Neural cell (in vitro differentiated cells): ENCODE measurements around the gene LALBA. TPM values are rescaled to one million over a fixed set of nuclear protein-coding genes. Genes with fewer than 3 reads are reported as not detected.

Experiments used
- H2AFZ ChIP-seq: fragments of 200-600, 300-800 bp; sonication (generic), shearing (Covaris generic); 2 replicates; pipeline ENCODE4 v1.6.0; 2014; ENCODE audit warnings: low read depth, mild to moderate bottlenecking, antibody characterized with exemption, low read length, moderate library complexity
- H3F3A ChIP-seq: fragments of 200-600 bp; shearing (Covaris generic); 2 replicates; pipeline ENCODE4 v1.6.1; 2016; ENCODE audit warnings: mild to moderate bottlenecking, moderate library complexity, mixed read lengths, antibody characterized with exemption, low read length; ENCODE audit not compliant: insufficient read depth, poor library complexity, severe bottlenecking
- H3K27ac ChIP-seq: fragments of 200-600, 300-800 bp; sonication (generic), shearing (Covaris generic); 2 replicates; pipeline ENCODE4 v1.5.1; 2014; ENCODE audit warnings: mild to moderate bottlenecking, low read length, moderate library complexity
- H3K27me3 ChIP-seq: fragments of 300-800, 200-600 bp; sonication (generic), shearing (Covaris generic); 2 replicates; pipeline ENCODE4 v1.6.0; 2014; ENCODE audit warnings: mild to moderate bottlenecking, low read depth, low read length, moderate library complexity; ENCODE audit not compliant: insufficient read depth
- H3K36me3 ChIP-seq: fragments of 300-800, 200-600 bp; sonication (generic), shearing (Covaris generic); 2 replicates; pipeline ENCODE4 v1.5.1; 2014; ENCODE audit warnings: mild to moderate bottlenecking, antibody characterized with exemption, low read length, moderate library complexity; ENCODE audit not compliant: insufficient read depth
- H3K4me2 ChIP-seq: fragments of 300-800, 200-600 bp; sonication (generic), shearing (Covaris generic); 2 replicates; pipeline ENCODE4 v1.6.0; 2014; ENCODE audit warnings: mild to moderate bottlenecking, low read length
- H3K4me3 ChIP-seq: fragments of 300-800, 200-600 bp; sonication (generic), shearing (Covaris generic); 2 replicates; pipeline ENCODE4 v1.5.1; 2014; ENCODE audit warnings: mild to moderate bottlenecking, low read length, moderate library complexity
- H3K79me2 ChIP-seq: fragments of 200-600 bp; shearing (Covaris generic); replicated peaks from 2 replicates; pipeline ENCODE4 v1.6.0; 2014; ENCODE audit warnings: mild to moderate bottlenecking, low read length, moderate library complexity; ENCODE audit not compliant: insufficient read depth
- H3K9ac ChIP-seq: fragments of 300-800, 200-600 bp; sonication (generic), shearing (Covaris generic); 2 replicates; pipeline ENCODE4 v1.6.1; 2016; ENCODE audit warnings: mild to moderate bottlenecking, low read length, mixed read lengths
- H3K9me2 ChIP-seq: fragments of 200-600 bp; shearing (Covaris generic); 2 replicates; pipeline ENCODE4 v1.6.1; 2016; ENCODE audit warnings: mild to moderate bottlenecking, low read length, mixed read lengths; ENCODE audit not compliant: insufficient read depth
- H3K9me3 ChIP-seq: fragments of 200-600, 300-800 bp; sonication (generic), shearing (Covaris generic); 2 replicates; pipeline ENCODE4 v1.6.1; 2016; ENCODE audit warnings: mild to moderate bottlenecking, mixed run types, low read length, moderate library complexity, mixed read lengths
- H4K20me1 ChIP-seq: fragments of 200-600 bp; shearing (Covaris generic); 2 replicates; pipeline ENCODE4 v1.6.1; 2016; ENCODE audit warnings: mild to moderate bottlenecking, mixed run types; ENCODE audit not compliant: insufficient read depth
- EP300 ChIP-seq: fragments of 450-650 bp; conservative IDR thresholded peaks from 2 replicates; pipeline ENCODE4 v1.6.1; 2014; ENCODE audit warnings: antibody characterized with exemption, mild to moderate bottlenecking, moderate library complexity; ENCODE audit not compliant: poor library complexity, severe bottlenecking
- EZH2 ChIP-seq: fragments of 200-600, 300-800 bp; shearing (Covaris generic), sonication (generic); IDR thresholded peaks from 2 replicates; pipeline ENCODE4 v1.6.1; 2014; ENCODE audit warnings: antibody characterized with exemption, low read length, borderline replicate concordance, mild to moderate bottlenecking; ENCODE audit not compliant: insufficient read depth, poor library complexity, severe bottlenecking
- MXI1 ChIP-seq: fragments of 450-650 bp; conservative IDR thresholded peaks from 2 replicates; pipeline ENCODE4 v1.6.1; 2014; ENCODE audit warnings: antibody characterized with exemption, mild to moderate bottlenecking; ENCODE audit not compliant: poor library complexity, severe bottlenecking
- POLR2AphosphoS5 ChIP-seq: IDR thresholded peaks from 2 replicates; pipeline ENCODE4 v1.6.1; 2012
- RAD21 ChIP-seq: fragments of 450-650 bp; conservative IDR thresholded peaks from 2 replicates; pipeline ENCODE4 v1.6.1; 2014; ENCODE audit warnings: antibody characterized with exemption, mild to moderate bottlenecking, moderate library complexity
- SMC3 ChIP-seq: fragments of 450-650 bp; conservative IDR thresholded peaks from 2 replicates; pipeline ENCODE4 v1.6.1; 2014; ENCODE audit warnings: antibody characterized with exemption, mild to moderate bottlenecking, moderate library complexity; ENCODE audit not compliant: poor library complexity
- TAF1 ChIP-seq: IDR thresholded peaks from 2 replicates; pipeline ENCODE4 v1.6.1; 2012; ENCODE audit warnings: low read depth
- polyA plus RNA-seq: library from polyadenylated mRNA; depleted of rRNA; stranded (reverse); fragments of >200 nt; gene quantifications from 2 replicates; pipeline ENCODE4 v1.2.3, GENCODE V29; 2014
- TF ChIP-seq, protein P1 (sequence below): fragments of 450-650 bp; IDR thresholded peaks from 2 replicates; pipeline ENCODE4 v1.5.1; 2014; ENCODE audit warnings: antibody characterized with exemption, mild to moderate bottlenecking, moderate library complexity; ENCODE audit not compliant: poor library complexity, severe bottlenecking
- TF ChIP-seq, protein P2 (sequence below): IDR thresholded peaks from 2 replicates; pipeline ENCODE4 v1.6.1; 2012; ENCODE audit warnings: borderline replicate concordance

LALBA gene
- polyA plus RNA-seq, 1 donor from 2014 or later: not detected

DNA sequence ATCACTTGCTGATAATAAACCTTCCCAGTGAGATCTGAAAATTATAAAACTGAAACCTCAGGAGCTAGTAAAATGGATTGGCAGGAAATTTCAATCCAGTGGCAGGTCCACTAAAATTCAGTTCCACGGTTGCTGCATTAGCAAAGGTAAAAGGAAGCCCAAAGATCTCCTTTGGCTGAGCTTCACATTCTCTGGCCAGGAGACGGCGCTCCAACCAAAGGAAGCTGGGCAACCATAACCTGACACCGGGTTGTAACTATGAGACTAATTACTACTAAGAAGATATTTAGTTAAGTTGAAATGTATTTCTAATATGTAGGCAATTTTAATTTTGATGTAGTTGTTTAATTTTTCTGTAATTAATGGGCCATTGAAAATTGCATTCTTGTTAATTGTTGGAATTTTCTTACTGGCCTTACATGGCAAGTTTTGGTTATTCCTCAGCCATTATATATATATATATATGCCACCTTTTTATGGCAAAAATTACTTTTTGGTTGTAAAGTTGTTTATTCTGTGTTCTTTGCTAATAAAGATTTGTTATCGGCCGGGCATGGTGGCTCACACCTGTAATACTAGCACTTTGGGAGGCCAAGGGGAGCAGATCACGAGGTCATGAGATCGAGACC is 27.4 kb downstream of the LALBA start:
- H3K27ac ChIP-seq: no peak overlapping the region
- H2AFZ ChIP-seq: no peak overlapping the region
- H4K20me1 ChIP-seq: no peaks in the 10 kb centered on the region
- no peaks in the 10 kb centered on the region for H3F3A ChIP-seq
- H3K27me3 ChIP-seq: no peaks in the 10 kb centered on the region
- no peak overlapping the region for H3K4me2 ChIP-seq
- no peak overlapping the region for H3K4me3 ChIP-seq
- no peaks in the 10 kb centered on the region for H3K36me3 ChIP-seq
- no peaks in the 10 kb centered on the region for H3K9me3 ChIP-seq
- no peaks in the 10 kb centered on the region for H3K9me2 ChIP-seq
- H3K79me2 ChIP-seq: no peaks in the 10 kb centered on the region
- no peak overlapping the region for H3K9ac ChIP-seq
- TF ChIP-seq POLR2AphosphoS5: no peak
- no peak for TF ChIP-seq EZH2
- TF ChIP-seq RAD21: peak; percentile 39
- no peak for TF ChIP-seq MXI1
- no peak for TF ChIP-seq SMC3
- TF ChIP-seq TAF1: no peak
- TF ChIP-seq, protein P1, sequence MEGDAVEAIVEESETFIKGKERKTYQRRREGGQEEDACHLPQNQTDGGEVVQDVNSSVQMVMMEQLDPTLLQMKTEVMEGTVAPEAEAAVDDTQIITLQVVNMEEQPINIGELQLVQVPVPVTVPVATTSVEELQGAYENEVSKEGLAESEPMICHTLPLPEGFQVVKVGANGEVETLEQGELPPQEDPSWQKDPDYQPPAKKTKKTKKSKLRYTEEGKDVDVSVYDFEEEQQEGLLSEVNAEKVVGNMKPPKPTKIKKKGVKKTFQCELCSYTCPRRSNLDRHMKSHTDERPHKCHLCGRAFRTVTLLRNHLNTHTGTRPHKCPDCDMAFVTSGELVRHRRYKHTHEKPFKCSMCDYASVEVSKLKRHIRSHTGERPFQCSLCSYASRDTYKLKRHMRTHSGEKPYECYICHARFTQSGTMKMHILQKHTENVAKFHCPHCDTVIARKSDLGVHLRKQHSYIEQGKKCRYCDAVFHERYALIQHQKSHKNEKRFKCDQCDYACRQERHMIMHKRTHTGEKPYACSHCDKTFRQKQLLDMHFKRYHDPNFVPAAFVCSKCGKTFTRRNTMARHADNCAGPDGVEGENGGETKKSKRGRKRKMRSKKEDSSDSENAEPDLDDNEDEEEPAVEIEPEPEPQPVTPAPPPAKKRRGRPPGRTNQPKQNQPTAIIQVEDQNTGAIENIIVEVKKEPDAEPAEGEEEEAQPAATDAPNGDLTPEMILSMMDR: peak; percentile 38
- no peak for TF ChIP-seq EP300
- TF ChIP-seq, protein P2, sequence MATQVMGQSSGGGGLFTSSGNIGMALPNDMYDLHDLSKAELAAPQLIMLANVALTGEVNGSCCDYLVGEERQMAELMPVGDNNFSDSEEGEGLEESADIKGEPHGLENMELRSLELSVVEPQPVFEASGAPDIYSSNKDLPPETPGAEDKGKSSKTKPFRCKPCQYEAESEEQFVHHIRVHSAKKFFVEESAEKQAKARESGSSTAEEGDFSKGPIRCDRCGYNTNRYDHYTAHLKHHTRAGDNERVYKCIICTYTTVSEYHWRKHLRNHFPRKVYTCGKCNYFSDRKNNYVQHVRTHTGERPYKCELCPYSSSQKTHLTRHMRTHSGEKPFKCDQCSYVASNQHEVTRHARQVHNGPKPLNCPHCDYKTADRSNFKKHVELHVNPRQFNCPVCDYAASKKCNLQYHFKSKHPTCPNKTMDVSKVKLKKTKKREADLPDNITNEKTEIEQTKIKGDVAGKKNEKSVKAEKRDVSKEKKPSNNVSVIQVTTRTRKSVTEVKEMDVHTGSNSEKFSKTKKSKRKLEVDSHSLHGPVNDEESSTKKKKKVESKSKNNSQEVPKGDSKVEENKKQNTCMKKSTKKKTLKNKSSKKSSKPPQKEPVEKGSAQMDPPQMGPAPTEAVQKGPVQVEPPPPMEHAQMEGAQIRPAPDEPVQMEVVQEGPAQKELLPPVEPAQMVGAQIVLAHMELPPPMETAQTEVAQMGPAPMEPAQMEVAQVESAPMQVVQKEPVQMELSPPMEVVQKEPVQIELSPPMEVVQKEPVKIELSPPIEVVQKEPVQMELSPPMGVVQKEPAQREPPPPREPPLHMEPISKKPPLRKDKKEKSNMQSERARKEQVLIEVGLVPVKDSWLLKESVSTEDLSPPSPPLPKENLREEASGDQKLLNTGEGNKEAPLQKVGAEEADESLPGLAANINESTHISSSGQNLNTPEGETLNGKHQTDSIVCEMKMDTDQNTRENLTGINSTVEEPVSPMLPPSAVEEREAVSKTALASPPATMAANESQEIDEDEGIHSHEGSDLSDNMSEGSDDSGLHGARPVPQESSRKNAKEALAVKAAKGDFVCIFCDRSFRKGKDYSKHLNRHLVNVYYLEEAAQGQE: no peak

- no peaks in the 10 kb centered on the region for H3K9me2 ChIP-seq
- H4K20me1 ChIP-seq: no peaks in the 10 kb centered on the region
- no peak overlapping the region for H3K9ac ChIP-seq
- H3K27ac ChIP-seq: no peak overlapping the region
- no peaks in the 10 kb centered on the region for H3K9me3 ChIP-seq
- TF ChIP-seq, protein P1: no peak
- no peak for TF ChIP-seq MXI1
- TF ChIP-seq, protein P2: no peak
- TF ChIP-seq EZH2: no peak
- no peak for TF ChIP-seq SMC3
- TF ChIP-seq POLR2AphosphoS5: no peak
- TF ChIP-seq TAF1: no peak
- no peak for TF ChIP-seq EP300
- TF ChIP-seq RAD21: no peak
- H3F3A ChIP-seq: no peaks in the 10 kb centered on the region
- no peak overlapping the region for H3K4me2 ChIP-seq
- H3K36me3 ChIP-seq: no peaks in the 10 kb centered on the region
- H3K27me3 ChIP-seq: no peaks in the 10 kb centered on the region
- H3K79me2 ChIP-seq: no peaks in the 10 kb centered on the region
- H3K4me3 ChIP-seq: no peak overlapping the region
- H2AFZ ChIP-seq: no peak overlapping the region
Measured at GRCh38 chr12:48536602-48537001, 33.2 kb downstream of the LALBA start.
